CD4-positive, CD25-positive, alpha-beta regulatory T cell (primary cell): ENCODE results near the gene PIEZO2. TPM values are rescaled to one million over a fixed set of nuclear protein-coding genes. Genes with fewer than 3 reads are reported as not detected.

Experiments used
- ATAC-seq, 2 donors: fragments of 150-1000 bp; cut with Tn5 transposase; one replicate each; pipeline ENCODE4 v1.10.0; 2021; ENCODE audit warnings: low read depth in 2 of 2, moderate number of reproducible peaks in 2 of 2, moderate library complexity in 1 of 2
- DNase-seq, 3 donors: peaks; one replicate each; pipeline versions ENCODE4 v3.0.0 to v3.0.0-alpha.2; 2012 to 2022; ENCODE audit warnings: mixed read lengths in 1 of 3
- H3K27ac ChIP-seq: one replicate; pipeline ENCODE4 v1.7.0; 2013; ENCODE audit warnings: mild to moderate bottlenecking, low read length; ENCODE audit not compliant: insufficient read depth, poor library complexity, severe bottlenecking
- H3K27me3 ChIP-seq: one replicate; pipeline ENCODE4 v1.7.0; 2013; ENCODE audit warnings: low read length; ENCODE audit not compliant: control insufficient read depth, insufficient read depth
- H3K36me3 ChIP-seq: one replicate; pipeline ENCODE4 v1.7.0; 2013; ENCODE audit warnings: mild to moderate bottlenecking, low read length, moderate library complexity; ENCODE audit not compliant: control insufficient read depth, insufficient read depth
- H3K4me1 ChIP-seq: 2 replicates; pipeline ENCODE4 v1.7.0; 2013; ENCODE audit warnings: mild to moderate bottlenecking, low read length; ENCODE audit not compliant: insufficient read depth, control insufficient read depth, poor library complexity, severe bottlenecking
- H3K4me3 ChIP-seq: one replicate; pipeline ENCODE4 v1.7.0; 2013; ENCODE audit warnings: low read depth, mild to moderate bottlenecking, low read length, moderate library complexity
- H3K9me3 ChIP-seq, 2 experiments: 1 replicate in 1 of 2; 2 replicates in 1 of 2; pipeline ENCODE4 v1.7.0; 2013; ENCODE audit warnings: low read length in 2 of 2, mild to moderate bottlenecking in 1 of 2, moderate library complexity in 1 of 2; ENCODE audit not compliant: control insufficient read depth in 2 of 2
- H3K27ac Mint-ChIP-seq, 3 donors: one replicate each; pipeline ENCODE4 v1.8.0; 2020 to 2022; ENCODE audit warnings: mild to moderate bottlenecking in 3 of 3, mixed read lengths in 3 of 3, moderate library complexity in 2 of 3
- H3K27me3 Mint-ChIP-seq: one replicate; pipeline ENCODE4 v1.8.0; 2022; ENCODE audit warnings: mild to moderate bottlenecking, mixed read lengths
- H3K36me3 Mint-ChIP-seq: one replicate; pipeline ENCODE4 v1.8.0; 2020; ENCODE audit warnings: mixed read lengths
- H3K4me1 Mint-ChIP-seq, 4 donors: one replicate each; pipeline ENCODE4 v1.8.0; 2020 to 2022; ENCODE audit warnings: mixed read lengths in 4 of 4, mild to moderate bottlenecking in 1 of 4
- H3K4me3 Mint-ChIP-seq, 4 donors: one replicate each; pipeline ENCODE4 v1.8.0; 2020 to 2022; ENCODE audit warnings: mild to moderate bottlenecking in 4 of 4, mixed read lengths in 4 of 4, moderate library complexity in 3 of 4
- H3K9me3 Mint-ChIP-seq, 7 donors: one replicate each; pipeline ENCODE4 v1.8.0; 2020 to 2022; ENCODE audit warnings: mixed read lengths in 7 of 7, mild to moderate bottlenecking in 3 of 7, moderate library complexity in 2 of 7
- polyA plus RNA-seq, 4 donors: library from polyadenylated mRNA; unstranded; fragments of 300-500 nt; fragmentation: Illumina TruSeq; gene quantifications; one replicate each; pipeline ENCODE4 v1.2.3, GENCODE V29; 2021
- total RNA-seq: library from RNA; stranded (reverse); gene quantifications from one replicate; pipeline ENCODE4 v1.2.3, GENCODE V29; 2022

The PIEZO2 gene
- total and polyA plus RNA-seq, 5 donors from 2014 or later = not detected

DNA sequence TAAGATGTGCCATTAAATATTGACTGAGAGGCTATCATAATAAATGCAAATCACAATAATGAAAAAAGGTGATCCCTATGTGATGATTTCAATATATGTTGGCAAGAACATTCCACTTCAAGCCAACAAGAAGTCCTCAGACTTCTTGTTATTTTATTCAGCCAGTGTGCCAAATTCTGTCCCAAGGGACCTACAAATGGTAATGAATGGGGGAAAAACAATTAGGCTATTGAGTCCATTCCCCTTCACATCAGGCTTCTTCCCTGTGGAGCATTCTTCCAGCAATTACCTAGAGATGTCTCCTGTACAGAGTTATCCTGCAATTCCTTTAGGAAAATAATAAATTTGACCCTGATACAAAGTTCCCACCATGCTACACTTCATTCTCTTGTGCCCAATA is 144.4 kb downstream of the PIEZO2 start:
- Histone ChIP-seq H3K27me3 (no peaks in the 10 kb centered on the region), H3K4me3 (no peak overlapping the region), H3K9me3 (no peaks in the 10 kb centered on the region), H3K27ac (no peak overlapping the region), H3K36me3 (no peaks in the 10 kb centered on the region), H3K4me1 (no peaks in the 10 kb centered on the region)
- no peaks in the 10 kb centered on the region for H3K36me3 Mint-ChIP-seq
- DNase-seq (no peak), ATAC-seq (no peak)
- H3K27ac Mint-ChIP-seq = no peak overlapping the region
- no peaks in the 10 kb centered on the region for H3K4me1 Mint-ChIP-seq
- no peaks in the 10 kb centered on the region for H3K27me3 Mint-ChIP-seq
- no peak overlapping the region for H3K4me3 Mint-ChIP-seq
- no peaks in the 10 kb centered on the region for H3K9me3 Mint-ChIP-seq

DNA sequence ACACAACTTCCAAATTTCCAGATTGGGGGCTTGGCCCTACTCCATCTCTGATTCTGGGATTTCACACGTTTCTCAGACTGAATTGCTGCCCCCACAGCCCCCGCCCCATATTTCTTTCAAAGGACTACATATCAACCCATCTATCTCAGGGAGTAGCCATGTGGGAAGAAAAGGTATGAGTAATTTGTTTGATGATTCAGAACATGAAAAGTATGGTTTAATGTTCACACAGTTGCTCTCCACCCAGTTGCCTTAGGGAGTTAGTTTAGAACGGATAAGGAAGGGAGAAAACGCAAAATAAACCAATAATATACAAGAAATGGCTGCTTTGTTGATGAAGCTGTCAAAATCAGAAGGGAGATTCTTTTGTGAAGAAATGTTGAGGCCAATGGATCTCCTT is 145.1 kb downstream of the PIEZO2 start:
- ATAC-seq (no peak), DNase-seq (no peak)
- Histone ChIP-seq H3K9me3 (no peaks in the 10 kb centered on the region), H3K4me3 (no peak overlapping the region), H3K27ac (no peak overlapping the region), H3K4me1 (no peaks in the 10 kb centered on the region), H3K27me3 (no peaks in the 10 kb centered on the region), H3K36me3 (no peaks in the 10 kb centered on the region)
- no peak overlapping the region for H3K4me3 Mint-ChIP-seq
- no peaks in the 10 kb centered on the region for H3K9me3 Mint-ChIP-seq
- H3K27ac Mint-ChIP-seq = no peak overlapping the region
- H3K27me3 Mint-ChIP-seq = no peaks in the 10 kb centered on the region
- no peaks in the 10 kb centered on the region for H3K36me3 Mint-ChIP-seq
- H3K4me1 Mint-ChIP-seq = no peaks in the 10 kb centered on the region

DNA sequence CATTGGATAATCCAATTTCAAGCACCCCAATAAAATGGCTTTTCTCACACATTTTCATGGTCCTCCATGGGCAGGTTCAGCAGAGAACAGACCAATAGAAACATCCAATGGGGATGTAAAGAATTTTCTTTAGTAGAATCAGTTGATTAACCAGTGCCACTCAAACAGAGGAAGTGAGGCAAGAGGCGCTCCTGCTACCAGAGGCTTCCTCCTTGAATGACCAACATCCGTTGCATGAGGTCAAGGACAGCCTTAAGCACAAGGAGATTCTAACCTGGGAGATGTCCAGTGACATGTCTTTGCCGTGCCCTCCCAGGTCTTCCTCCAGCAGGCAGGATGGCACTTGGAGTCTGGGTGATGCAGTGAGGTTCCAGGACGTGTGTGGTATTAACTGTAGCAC is 146.6 kb downstream of the PIEZO2 start:
- Mint-ChIP-seq H3K4me3 (no peak overlapping the region), H3K27me3 (no peaks in the 10 kb centered on the region), H3K36me3 (no peaks in the 10 kb centered on the region), H3K27ac (no peak overlapping the region), H3K9me3 (peaks cover 0 to 5% (median 0%) of the 10 kb centered on the region in 7 donors), H3K4me1 (no peaks in the 10 kb centered on the region)
- Histone ChIP-seq H3K36me3 (no peaks in the 10 kb centered on the region), H3K4me1 (no peaks in the 10 kb centered on the region), H3K27ac (no peak overlapping the region), H3K9me3 (no peaks in the 10 kb centered on the region), H3K27me3 (no peaks in the 10 kb centered on the region), H3K4me3 (no peak overlapping the region)
- DNase-seq (no peak), ATAC-seq (no peak)

DNA sequence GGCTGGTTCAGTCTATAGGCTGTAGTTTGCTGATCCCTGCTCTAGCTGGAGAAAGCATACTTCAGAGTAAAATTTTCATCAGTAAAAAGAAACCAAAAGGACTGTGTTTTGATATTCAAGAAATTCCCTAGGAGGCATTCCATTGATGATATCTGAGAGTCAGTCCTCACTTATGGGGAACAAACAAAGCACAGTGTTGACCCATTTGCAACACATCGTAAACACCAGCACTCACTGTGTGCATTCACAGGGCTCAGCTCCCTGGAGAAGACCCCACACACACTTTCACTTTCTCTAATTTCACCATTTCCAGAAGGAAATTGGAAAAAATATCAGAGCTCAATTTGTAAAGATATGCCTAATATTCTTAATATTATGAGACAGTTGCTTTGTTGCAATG is 147.1 kb downstream of the PIEZO2 start:
- H3K27ac ChIP-seq = no peak overlapping the region
- no peak overlapping the region for H3K4me3 Mint-ChIP-seq
- no peak for DNase-seq
- H3K4me1 ChIP-seq = no peaks in the 10 kb centered on the region
- no peaks in the 10 kb centered on the region for H3K36me3 ChIP-seq
- H3K27ac Mint-ChIP-seq = no peak overlapping the region
- H3K4me3 ChIP-seq = no peak overlapping the region
- H3K9me3 ChIP-seq = no peaks in the 10 kb centered on the region
- H3K4me1 Mint-ChIP-seq = no peaks in the 10 kb centered on the region
- no peak for ATAC-seq
- H3K9me3 Mint-ChIP-seq = peaks cover 0 to 9% (median 0%) of the 10 kb centered on the region in 7 donors
- no peaks in the 10 kb centered on the region for H3K36me3 Mint-ChIP-seq
- no peaks in the 10 kb centered on the region for H3K27me3 Mint-ChIP-seq
- H3K27me3 ChIP-seq = no peaks in the 10 kb centered on the region

DNA sequence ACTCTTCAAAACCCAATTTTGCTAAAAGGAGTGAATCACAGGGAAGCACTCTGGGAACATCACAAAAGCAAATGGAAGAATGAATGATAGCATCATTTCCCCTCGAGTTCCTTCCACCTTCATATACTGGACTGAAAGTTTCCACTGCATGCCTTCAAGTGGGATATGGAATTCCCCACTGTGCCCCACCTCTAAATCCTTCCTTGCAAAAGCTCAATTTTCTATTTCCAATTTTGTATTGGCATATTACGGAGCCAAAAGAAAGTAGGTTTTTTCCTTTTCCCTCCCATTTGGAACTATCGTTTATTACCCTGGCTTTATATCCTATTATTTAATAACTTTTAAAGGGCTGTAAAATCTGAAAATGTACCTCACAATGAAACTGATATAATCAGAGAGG is 149.3 kb downstream of the PIEZO2 start:
- no peaks in the 10 kb centered on the region for H3K4me1 Mint-ChIP-seq
- H3K36me3 ChIP-seq = no peaks in the 10 kb centered on the region
- no peaks in the 10 kb centered on the region for H3K4me1 ChIP-seq
- no peak overlapping the region for H3K4me3 Mint-ChIP-seq
- no peak overlapping the region for H3K27ac Mint-ChIP-seq
- H3K27me3 ChIP-seq = no peaks in the 10 kb centered on the region
- H3K9me3 Mint-ChIP-seq = peaks cover 0 to 23% (median 3%) of the 10 kb centered on the region in 7 donors
- no peaks in the 10 kb centered on the region for H3K27me3 Mint-ChIP-seq
- H3K4me3 ChIP-seq = no peak overlapping the region
- no peak overlapping the region for H3K27ac ChIP-seq
- DNase-seq (no peak), ATAC-seq (no peak)
- no peaks in the 10 kb centered on the region for H3K36me3 Mint-ChIP-seq
- H3K9me3 ChIP-seq = no peaks in the 10 kb centered on the region

DNA sequence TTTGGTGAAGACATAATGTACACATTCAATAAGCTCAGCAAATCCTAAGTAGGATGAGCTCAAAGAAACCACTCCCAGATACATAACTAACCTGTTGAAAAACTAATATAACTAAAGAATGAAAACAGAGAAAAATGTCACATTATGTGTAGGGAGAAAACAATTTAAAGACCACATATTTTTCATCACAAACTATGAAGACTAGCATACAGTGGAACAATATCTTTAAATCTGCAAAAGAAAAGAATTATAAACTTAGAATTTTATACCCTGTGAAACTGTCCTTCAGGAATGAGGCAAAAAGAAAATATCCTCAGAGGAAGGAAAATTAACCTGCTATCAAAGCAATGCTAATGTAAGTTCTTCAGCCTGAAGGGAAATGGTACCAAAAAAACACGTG is 151.5 kb downstream of the PIEZO2 start:
- H3K27ac ChIP-seq = no peak overlapping the region
- no peaks in the 10 kb centered on the region for H3K4me1 Mint-ChIP-seq
- ATAC-seq = no peak
- no peaks in the 10 kb centered on the region for H3K27me3 ChIP-seq
- H3K27me3 Mint-ChIP-seq = no peaks in the 10 kb centered on the region
- H3K4me3 ChIP-seq = no peak overlapping the region
- no peak overlapping the region for H3K4me3 Mint-ChIP-seq
- no peaks in the 10 kb centered on the region for H3K36me3 ChIP-seq
- no peaks in the 10 kb centered on the region for H3K36me3 Mint-ChIP-seq
- H3K4me1 ChIP-seq = no peaks in the 10 kb centered on the region
- no peaks in the 10 kb centered on the region for H3K9me3 ChIP-seq
- H3K9me3 Mint-ChIP-seq = peaks cover 0 to 28% (median 4%) of the 10 kb centered on the region in 7 donors
- DNase-seq = no peak
- H3K27ac Mint-ChIP-seq = no peak overlapping the region

DNA sequence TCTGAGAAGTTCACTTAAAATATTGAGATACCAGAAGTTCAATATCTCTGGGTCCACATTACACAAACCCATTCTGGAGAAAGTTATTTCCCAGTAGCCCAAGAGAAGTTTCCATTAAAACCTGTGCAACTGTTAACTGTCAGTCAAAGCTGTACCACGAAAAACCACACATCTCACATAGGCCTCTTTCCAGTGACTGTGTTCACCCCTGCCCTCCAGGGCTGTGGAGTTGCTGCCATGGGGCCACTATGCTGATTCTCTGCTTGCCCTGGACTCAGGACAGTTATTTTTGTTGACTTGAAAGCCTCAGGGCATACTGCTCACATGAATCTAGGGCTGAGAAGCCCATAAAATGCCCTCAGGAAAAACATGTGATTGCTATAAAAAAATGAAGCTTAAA is 153.8 kb downstream of the PIEZO2 start:
- no peak overlapping the region for H3K4me3 Mint-ChIP-seq
- Histone ChIP-seq H3K27ac (no peak overlapping the region), H3K4me3 (no peak overlapping the region), H3K27me3 (no peaks in the 10 kb centered on the region), H3K36me3 (no peaks in the 10 kb centered on the region), H3K9me3 (no peaks in the 10 kb centered on the region), H3K4me1 (no peaks in the 10 kb centered on the region)
- DNase-seq = no peak
- H3K27me3 Mint-ChIP-seq = no peaks in the 10 kb centered on the region
- H3K4me1 Mint-ChIP-seq = no peaks in the 10 kb centered on the region
- no peak overlapping the region for H3K27ac Mint-ChIP-seq
- no peaks in the 10 kb centered on the region for H3K36me3 Mint-ChIP-seq
- no peak for ATAC-seq
- H3K9me3 Mint-ChIP-seq = peaks cover 0 to 37% (median 4%) of the 10 kb centered on the region in 7 donors

DNA sequence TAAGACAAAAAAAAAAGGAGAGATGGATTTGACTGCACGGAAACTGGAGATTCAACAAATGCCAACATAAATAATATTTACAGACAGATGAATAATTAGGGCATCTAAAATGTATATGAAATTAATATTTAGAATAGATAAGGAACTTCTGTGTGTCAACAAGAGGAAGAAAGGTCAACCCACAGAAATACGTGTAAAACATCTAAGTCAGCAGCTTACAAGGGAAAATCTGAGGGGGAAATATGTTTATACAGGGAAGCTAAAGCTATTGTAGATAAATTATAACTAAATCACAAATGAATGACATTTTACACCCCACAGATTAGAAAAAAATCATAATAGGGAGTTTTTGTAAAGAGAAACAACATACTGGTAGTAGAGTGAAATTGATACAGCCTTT is 159.9 kb downstream of the PIEZO2 start:
- H3K27me3 Mint-ChIP-seq = no peaks in the 10 kb centered on the region
- H3K4me1 Mint-ChIP-seq = no peaks in the 10 kb centered on the region
- Histone ChIP-seq H3K4me3 (no peak overlapping the region), H3K27ac (no peak overlapping the region), H3K36me3 (no peaks in the 10 kb centered on the region), H3K4me1 (no peaks in the 10 kb centered on the region), H3K27me3 (no peaks in the 10 kb centered on the region), H3K9me3 (peaks cover 0 to 4% of the 10 kb centered on the region in 2 experiments)
- peaks cover 0 to 37% (median 6%) of the 10 kb centered on the region in 7 donors for H3K9me3 Mint-ChIP-seq
- ATAC-seq (no peak), DNase-seq (no peak)
- no peaks in the 10 kb centered on the region for H3K36me3 Mint-ChIP-seq
- no peak overlapping the region for H3K4me3 Mint-ChIP-seq
- no peak overlapping the region for H3K27ac Mint-ChIP-seq
